Measurements from ENCODE around the gene RELT. TPM values are rescaled to one million over a fixed set of nuclear protein-coding genes. Genes with fewer than 3 reads are reported as not detected.

Gene RELT
- total RNA-seq, 1 donor from 2014 or later, result 37.6 TPM

DNA sequence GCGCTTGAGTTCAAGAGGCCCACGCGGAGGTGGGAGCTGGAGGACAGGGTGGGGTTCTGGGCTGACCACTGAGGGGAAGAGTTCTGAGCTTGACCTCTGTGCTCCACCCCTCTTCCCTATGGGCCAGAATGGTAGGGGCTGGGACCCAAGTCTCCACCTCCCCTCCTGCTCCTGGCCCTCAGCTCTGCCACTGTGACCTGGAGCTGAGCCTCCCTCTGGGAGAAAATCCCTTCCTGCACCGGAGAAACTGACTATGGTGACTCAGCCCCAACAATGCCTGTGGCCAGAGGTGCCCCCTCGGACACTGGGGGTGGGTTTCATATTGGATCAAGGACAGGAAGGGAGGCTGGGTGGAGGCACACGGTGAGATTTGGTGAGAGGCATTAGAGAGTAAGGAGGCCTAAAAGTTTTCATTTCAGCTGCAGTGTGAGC is 23.0 kb downstream of the RELT start:
- Mint-ChIP-seq H3K4me3 (no peak overlapping the region), H3K27ac (peak overlapping the region; percentile 13), H3K4me1 (ENCODE audit: low read depth) (peaks cover 8% of the 10 kb centered on the region), H3K36me3 (ENCODE audit: low read depth) (peaks cover 14% of the 10 kb centered on the region), H3K9me3 (no peaks in the 10 kb centered on the region), H3K27me3 (ENCODE audit: insufficient read depth) (no peaks in the 10 kb centered on the region)
- DNase-seq (ENCODE audit: low spot score), result no peak
- intact Hi-C loops (cut with micrococcal nuclease), result no loop called here

DNA sequence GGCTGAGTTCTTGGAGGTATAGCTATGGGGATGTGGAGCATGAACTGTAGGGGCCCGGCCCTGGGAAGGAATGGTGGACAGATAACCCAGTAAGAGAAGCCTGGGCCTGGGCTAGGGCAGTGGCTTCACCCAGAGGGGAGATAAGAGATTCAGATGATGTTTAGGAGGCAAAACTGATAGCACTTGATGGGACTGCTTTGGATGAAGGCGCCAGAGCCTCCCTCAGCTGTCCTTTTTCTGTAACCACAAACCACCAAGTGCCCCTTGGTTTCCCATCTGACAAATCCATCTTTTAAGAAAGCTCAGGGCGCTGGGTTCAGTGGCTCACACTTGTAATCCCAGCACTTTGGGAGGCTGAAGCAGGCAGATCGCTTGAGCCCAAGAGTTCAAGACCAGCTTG is 23.4 kb downstream of the RELT start:
- intact Hi-C loops (cut with micrococcal nuclease), result no loop called here

DNA sequence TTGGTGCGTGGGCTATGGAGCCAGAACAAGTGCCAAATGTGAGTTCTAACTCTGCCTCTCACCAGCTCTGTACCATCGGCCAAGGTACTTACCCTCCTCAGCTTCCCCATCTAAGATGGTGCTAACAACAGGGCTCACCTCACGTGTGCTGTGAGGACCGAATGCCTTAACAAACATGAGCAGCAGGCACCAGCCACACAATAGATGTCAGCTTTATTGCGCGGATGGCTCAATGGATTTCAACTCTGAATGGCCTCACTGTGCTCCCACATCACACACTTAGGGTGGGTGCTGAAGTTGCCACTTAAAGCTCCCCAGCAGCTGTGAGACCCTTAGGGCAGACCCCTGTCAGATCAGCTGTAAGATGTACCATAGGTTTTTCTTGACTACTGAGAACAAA is 24.1 kb downstream of the RELT start:
- Mint-ChIP-seq H3K27me3 (ENCODE audit: insufficient read depth) (no peaks in the 10 kb centered on the region), H3K9me3 (no peaks in the 10 kb centered on the region), H3K27ac (no peak overlapping the region), H3K4me3 (no peak overlapping the region), H3K36me3 (ENCODE audit: low read depth) (peaks cover 15% of the 10 kb centered on the region), H3K4me1 (ENCODE audit: low read depth) (peaks cover 8% of the 10 kb centered on the region)
- no peak for DNase-seq (ENCODE audit: low spot score)
- intact Hi-C loops (cut with micrococcal nuclease), result no loop called here

More for the DNA sequence above, 23.4 kb downstream of the RELT start:
- no peak overlapping the region for H3K4me3 Mint-ChIP-seq
- H3K4me1 Mint-ChIP-seq (ENCODE audit: low read depth), result peaks cover 8% of the 10 kb centered on the region
- no peaks in the 10 kb centered on the region for H3K9me3 Mint-ChIP-seq
- H3K27me3 Mint-ChIP-seq (ENCODE audit: insufficient read depth), result no peaks in the 10 kb centered on the region
- no peak for DNase-seq (ENCODE audit: low spot score)
- peaks cover 14% of the 10 kb centered on the region for H3K36me3 Mint-ChIP-seq (ENCODE audit: low read depth)
- H3K27ac Mint-ChIP-seq, result peak overlapping the region; percentile 13

DNA sequence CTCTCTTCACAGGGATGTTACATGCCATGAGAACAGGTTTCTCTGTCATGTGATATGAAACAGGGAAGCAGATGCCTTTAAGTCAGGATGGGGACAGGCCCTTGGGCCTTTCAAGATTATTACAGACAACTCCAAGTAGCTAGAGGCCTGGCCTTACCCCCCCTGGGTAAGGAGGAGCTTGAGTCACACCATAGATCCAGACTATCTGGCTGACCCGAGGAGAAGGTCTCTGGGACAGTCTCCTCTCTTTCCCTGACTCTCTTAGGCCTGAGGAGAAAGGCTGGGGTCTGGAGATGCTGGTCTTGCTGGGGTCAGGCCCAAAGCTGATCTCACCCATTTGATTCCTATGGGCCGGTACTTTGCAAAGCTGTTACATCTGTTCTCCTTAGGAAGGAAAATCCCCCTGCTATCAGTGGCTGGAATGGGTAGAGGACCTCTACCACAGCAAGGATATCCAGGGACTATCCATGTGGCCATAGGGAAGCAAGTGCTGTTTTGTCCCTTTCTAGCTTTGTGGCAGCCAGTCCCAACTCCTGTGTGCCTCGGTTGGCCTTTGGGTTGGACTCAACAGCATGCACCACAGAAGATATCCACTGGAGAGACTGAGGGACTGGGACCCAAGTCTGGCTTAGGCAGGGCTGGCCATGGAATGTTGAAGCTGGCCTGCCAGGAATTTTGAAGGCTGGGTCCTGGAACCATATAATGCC is 25.2 kb downstream of the RELT start:
- H3K27ac Mint-ChIP-seq, result no peak overlapping the region
- no peak for DNase-seq (ENCODE audit: low spot score)
- peaks cover 8% of the 10 kb centered on the region for H3K4me1 Mint-ChIP-seq (ENCODE audit: low read depth)
- H3K27me3 Mint-ChIP-seq (ENCODE audit: insufficient read depth), result no peaks in the 10 kb centered on the region
- H3K9me3 Mint-ChIP-seq, result no peaks in the 10 kb centered on the region
- no peak overlapping the region for H3K4me3 Mint-ChIP-seq
- H3K36me3 Mint-ChIP-seq (ENCODE audit: low read depth), result peaks cover 15% of the 10 kb centered on the region
- intact Hi-C loops (cut with micrococcal nuclease), result no loop called here

DNA sequence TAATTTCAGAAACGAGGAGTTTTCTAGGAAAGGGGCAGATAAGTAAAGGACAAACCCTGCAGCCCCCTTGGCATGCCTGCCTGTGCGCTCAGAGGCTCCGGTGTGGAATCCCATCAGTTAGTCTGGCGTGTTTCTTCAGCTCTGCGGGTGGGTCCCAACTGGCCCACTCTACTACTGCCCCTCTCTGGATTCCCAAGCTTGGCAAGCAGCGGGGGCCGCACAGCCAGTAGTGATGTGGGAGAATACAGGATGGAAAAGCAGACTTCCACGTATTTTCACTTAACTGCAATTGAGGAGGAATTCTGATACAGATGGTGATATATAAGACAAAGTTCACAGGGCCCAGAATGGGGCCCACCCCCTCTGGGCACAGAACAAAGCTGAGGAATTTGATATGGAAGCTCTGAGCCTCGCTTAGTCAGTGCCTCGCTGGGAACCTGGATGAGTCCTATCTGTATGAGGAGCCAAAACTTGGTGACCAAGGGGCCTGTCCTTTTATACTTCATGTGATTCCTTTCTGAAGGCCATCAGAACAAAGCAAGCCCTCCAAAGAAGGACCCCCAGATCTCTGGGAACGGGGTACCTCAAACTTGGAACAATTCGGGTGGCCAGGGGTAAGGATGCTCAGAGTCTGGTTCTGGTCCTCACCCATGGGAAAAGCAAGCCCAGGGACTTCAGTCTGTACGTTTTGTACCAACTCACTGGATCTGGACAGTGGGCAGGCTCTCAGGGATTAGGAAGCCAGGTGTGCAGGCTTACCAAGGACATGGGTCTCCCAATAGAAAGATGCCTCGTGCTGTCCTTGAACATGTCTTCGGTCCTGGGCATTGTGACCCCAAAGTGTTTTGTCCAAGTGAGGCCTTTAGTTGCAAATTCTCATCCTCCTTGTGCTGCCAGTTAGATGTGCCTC is 26.0 kb downstream of the RELT start:
- intact Hi-C loops (cut with micrococcal nuclease), result loop anchor here (1.0 kb wide), 1 partner anchor 259 kb away; no protein-coding TSS in a partner anchor
- H3K9me3 Mint-ChIP-seq, result no peaks in the 10 kb centered on the region
- peaks cover 8% of the 10 kb centered on the region for H3K4me1 Mint-ChIP-seq (ENCODE audit: low read depth)
- no peaks in the 10 kb centered on the region for H3K27me3 Mint-ChIP-seq (ENCODE audit: insufficient read depth)
- H3K27ac Mint-ChIP-seq, result no peak overlapping the region
- H3K36me3 Mint-ChIP-seq (ENCODE audit: low read depth), result peaks cover 9% of the 10 kb centered on the region
- H3K4me3 Mint-ChIP-seq, result no peak overlapping the region
- no peak for DNase-seq (ENCODE audit: low spot score)

DNA sequence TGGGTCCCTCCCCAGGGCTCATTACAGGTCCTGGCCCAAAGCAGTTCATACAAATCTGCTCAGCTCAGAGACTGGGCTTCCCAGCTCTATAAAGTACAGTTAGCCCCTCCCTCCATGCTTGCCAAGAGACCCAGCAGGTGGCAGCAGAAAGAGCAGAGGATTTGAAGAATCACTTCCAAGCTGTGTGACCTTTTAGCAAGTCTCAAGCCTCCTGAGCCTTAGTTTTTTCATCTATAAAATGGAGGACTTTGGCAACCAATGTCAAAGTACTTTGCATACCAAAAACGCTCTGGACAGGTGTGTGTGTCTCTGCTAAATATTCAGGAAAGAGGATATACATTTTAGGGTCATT is 26.6 kb downstream of the RELT start:
- Mint-ChIP-seq H3K9me3 (no peaks in the 10 kb centered on the region), H3K27me3 (ENCODE audit: insufficient read depth) (no peaks in the 10 kb centered on the region), H3K36me3 (ENCODE audit: low read depth) (peaks cover 8% of the 10 kb centered on the region), H3K4me3 (no peak overlapping the region), H3K4me1 (ENCODE audit: low read depth) (peaks cover 8% of the 10 kb centered on the region), H3K27ac (no peak overlapping the region)
- no peak for DNase-seq (ENCODE audit: low spot score)
- intact Hi-C loops (cut with micrococcal nuclease), result loop anchor here (1.0 kb wide), 1 partner anchor 258 kb away; no protein-coding TSS in a partner anchor

DNA sequence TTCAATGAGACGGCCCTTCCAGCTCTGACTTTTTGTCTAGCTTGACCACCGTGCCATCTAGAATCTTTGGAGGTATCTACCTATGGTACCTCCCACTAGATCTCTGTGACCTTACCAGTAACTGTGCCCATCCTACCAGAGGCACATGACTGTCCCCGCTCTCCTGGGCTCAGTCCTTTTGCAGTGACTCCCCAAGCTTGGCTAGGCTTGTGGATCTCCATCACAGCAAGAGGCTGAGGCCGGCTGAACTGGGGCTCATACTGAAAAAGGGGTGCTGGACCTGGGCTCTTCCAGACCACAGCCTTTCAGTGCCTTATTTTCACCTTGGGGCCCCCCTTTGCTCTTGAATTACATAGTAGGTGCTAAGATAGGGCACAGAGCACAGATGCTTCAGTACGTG is 27.3 kb downstream of the RELT start:
- intact Hi-C loops (cut with micrococcal nuclease), result no loop called here
- no peaks in the 10 kb centered on the region for H3K27me3 Mint-ChIP-seq (ENCODE audit: insufficient read depth)
- peaks cover 8% of the 10 kb centered on the region for H3K36me3 Mint-ChIP-seq (ENCODE audit: low read depth)
- no peak for DNase-seq (ENCODE audit: low spot score)
- H3K4me3 Mint-ChIP-seq, result no peak overlapping the region
- no peak overlapping the region for H3K27ac Mint-ChIP-seq
- peaks cover 8% of the 10 kb centered on the region for H3K4me1 Mint-ChIP-seq (ENCODE audit: low read depth)
- H3K9me3 Mint-ChIP-seq, result no peaks in the 10 kb centered on the region

DNA sequence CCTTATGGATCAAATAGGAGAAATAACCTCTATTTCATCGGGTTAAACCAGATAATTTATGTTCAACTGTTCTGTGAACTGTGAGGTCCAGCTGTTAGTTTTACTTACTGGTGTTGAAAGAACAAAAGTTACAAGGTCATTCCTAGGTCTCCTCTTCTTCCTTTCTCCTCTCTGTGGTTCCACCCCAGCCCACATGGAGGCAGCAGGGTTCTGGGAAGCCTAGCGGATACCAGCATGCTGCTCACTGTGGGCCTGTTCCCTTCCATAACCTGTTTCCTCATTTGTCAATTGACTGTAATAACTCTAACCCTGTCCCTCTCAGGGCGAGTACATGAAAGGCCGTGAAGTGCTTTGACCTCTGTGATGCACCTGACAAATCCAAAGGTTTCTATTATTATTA is 27.8 kb downstream of the RELT start:
- no peaks in the 10 kb centered on the region for H3K27me3 Mint-ChIP-seq (ENCODE audit: insufficient read depth)
- no peaks in the 10 kb centered on the region for H3K9me3 Mint-ChIP-seq
- peaks cover 12% of the 10 kb centered on the region for H3K36me3 Mint-ChIP-seq (ENCODE audit: low read depth)
- no peak overlapping the region for H3K4me3 Mint-ChIP-seq
- DNase-seq (ENCODE audit: low spot score), result no peak
- no peak overlapping the region for H3K27ac Mint-ChIP-seq
- H3K4me1 Mint-ChIP-seq (ENCODE audit: low read depth), result peaks cover 8% of the 10 kb centered on the region
- intact Hi-C loops (cut with micrococcal nuclease), result no loop called here

DNA sequence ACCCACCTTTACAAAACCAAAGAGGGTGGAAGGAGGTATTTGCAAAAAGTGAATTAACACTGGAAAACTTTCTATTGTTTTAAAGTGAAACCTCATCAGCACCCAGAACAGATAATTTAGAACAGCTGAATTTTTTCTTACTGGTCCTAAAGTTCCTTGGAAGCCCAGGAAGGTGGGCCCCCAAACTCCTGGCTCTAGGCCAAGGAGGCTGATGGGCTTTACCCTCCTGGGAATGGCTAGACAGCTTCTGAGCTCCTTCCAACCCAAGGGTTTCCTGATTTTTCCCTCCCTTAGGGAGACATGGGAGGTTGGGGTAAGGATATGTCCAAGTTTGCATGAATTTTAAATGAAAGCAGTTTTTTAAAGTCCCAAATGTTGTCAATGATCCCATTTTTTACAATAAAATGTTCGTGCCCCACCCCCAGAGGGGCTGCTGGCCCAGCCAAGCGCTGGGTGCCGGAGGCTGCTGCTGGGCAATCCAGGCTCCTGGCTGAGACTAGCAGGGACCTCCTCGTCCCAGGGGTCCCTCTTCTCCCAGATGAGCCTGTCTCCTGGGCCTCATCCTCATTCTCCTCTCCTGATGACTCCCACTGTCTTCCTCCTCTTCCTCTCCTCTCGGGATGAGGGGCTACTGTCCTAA is 28.4 kb downstream of the RELT start:
- no peak overlapping the region for H3K27ac Mint-ChIP-seq

DNA sequence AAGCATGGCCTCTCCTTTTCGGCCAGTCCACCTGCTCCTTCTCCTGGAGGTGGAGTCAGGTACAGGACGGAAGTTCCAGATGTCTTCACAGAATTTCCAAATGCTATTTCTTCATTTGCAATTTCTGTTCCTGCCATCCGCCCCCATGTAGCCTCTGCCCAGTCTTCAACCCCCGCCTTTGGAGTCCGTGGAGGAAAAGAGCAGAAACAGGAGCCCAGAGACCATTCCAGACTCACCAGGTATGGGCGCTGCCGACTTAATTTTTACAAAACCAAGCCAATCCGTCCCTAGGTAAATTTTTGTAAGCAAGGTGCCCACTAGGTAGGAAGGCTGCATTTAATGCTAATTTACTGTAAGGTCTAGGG is 28.9 kb downstream of the RELT start:
- Mint-ChIP-seq H3K9me3 (no peaks in the 10 kb centered on the region), H3K36me3 (ENCODE audit: low read depth) (peaks cover 17% of the 10 kb centered on the region), H3K27ac (no peak overlapping the region), H3K4me3 (no peak overlapping the region), H3K4me1 (ENCODE audit: low read depth) (peaks cover 3% of the 10 kb centered on the region), H3K27me3 (ENCODE audit: insufficient read depth) (no peaks in the 10 kb centered on the region)
- intact Hi-C loops (cut with micrococcal nuclease), result no loop called here
- DNase-seq (ENCODE audit: low spot score), result no peak

More for the DNA sequence above, 28.4 kb downstream of the RELT start:
- Mint-ChIP-seq H3K4me3 (no peak overlapping the region), H3K4me1 (ENCODE audit: low read depth) (peaks cover 4% of the 10 kb centered on the region), H3K36me3 (ENCODE audit: low read depth) (peaks cover 17% of the 10 kb centered on the region), H3K27me3 (ENCODE audit: insufficient read depth) (no peaks in the 10 kb centered on the region), H3K9me3 (no peaks in the 10 kb centered on the region)
- intact Hi-C loops (cut with micrococcal nuclease), result no loop called here
- no peak for DNase-seq (ENCODE audit: low spot score)

DNA sequence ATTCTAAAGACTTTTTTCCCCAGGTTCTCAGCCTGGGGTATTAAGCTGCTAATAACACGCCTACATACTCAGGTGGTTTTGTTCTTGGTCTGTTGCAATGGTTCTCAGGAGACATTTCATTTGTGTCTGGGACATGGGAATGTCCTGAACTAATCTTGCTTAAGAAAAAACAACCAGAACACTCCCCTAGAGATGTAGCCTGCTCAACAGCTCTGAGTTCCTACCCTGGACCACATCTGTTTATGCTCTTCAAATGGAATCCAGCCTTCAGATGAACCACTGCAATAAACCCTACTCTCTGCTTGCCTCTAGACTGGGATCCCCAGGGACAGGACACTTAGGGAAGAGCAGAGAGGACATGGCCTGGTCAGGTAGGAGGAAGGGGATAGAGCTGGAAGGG is 29.9 kb downstream of the RELT start:
- H3K9me3 Mint-ChIP-seq, result no peaks in the 10 kb centered on the region
- no peaks in the 10 kb centered on the region for H3K4me1 Mint-ChIP-seq (ENCODE audit: low read depth)
- DNase-seq (ENCODE audit: low spot score), result no peak
- H3K27me3 Mint-ChIP-seq (ENCODE audit: insufficient read depth), result no peaks in the 10 kb centered on the region
- H3K36me3 Mint-ChIP-seq (ENCODE audit: low read depth), result peaks cover 20% of the 10 kb centered on the region
- no peak overlapping the region for H3K27ac Mint-ChIP-seq
- intact Hi-C loops (cut with micrococcal nuclease), result no loop called here
- H3K4me3 Mint-ChIP-seq, result no peak overlapping the region

DNA sequence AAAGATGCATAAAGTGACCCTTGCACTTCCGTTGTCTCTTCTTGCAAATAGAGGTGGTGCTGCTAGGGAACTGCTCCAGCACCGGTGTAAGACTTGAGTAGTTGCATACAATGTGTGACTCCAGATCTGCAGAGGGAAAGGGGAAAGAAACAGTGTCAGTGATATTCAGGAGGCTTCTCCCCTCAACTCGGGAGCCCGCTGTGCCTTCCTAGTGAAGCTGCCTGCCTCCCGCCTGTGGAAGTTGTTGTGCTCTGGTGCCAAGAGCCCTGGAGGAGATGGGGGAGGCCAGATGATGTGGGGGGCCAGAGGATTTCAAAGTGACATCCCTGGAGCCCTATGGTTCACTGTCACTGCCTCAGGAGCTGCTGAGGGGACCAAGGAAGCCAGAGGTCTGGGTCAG is 30.4 kb downstream of the RELT start:
- Mint-ChIP-seq H3K27ac (no peak overlapping the region), H3K4me1 (ENCODE audit: low read depth) (no peaks in the 10 kb centered on the region)

DNA sequence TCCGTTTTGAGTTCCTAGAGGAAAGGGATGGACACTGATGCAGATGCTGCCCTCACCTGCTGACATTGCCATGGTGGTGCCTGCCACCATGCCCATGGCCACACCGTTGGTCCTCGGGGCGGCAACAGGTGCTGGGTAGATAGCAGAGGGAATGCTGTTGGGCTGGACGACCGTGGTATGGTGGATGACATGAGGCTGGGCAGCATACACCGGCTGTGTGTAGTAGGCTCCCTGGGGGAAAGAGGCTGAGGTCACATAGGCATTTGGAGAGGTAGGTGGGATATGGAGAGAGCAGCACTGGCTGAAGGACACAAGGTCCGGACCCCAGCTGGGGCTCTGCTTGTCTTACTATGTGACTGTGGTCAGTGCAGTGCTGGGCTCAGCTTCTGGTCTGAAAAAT is 33.2 kb downstream of the RELT start:
- intact Hi-C loops (cut with micrococcal nuclease), result no loop called here
- H3K27ac Mint-ChIP-seq, result peak overlapping the region; percentile 5
- no peaks in the 10 kb centered on the region for H3K27me3 Mint-ChIP-seq (ENCODE audit: insufficient read depth)
- H3K36me3 Mint-ChIP-seq (ENCODE audit: low read depth), result peaks cover 24% of the 10 kb centered on the region
- H3K9me3 Mint-ChIP-seq, result no peaks in the 10 kb centered on the region
- no peaks in the 10 kb centered on the region for H3K4me1 Mint-ChIP-seq (ENCODE audit: low read depth)
- no peak overlapping the region for H3K4me3 Mint-ChIP-seq
- no peak for DNase-seq (ENCODE audit: low spot score)

More for the DNA sequence above, 30.4 kb downstream of the RELT start:
- Mint-ChIP-seq H3K9me3 (no peaks in the 10 kb centered on the region), H3K4me3 (no peak overlapping the region), H3K27me3 (ENCODE audit: insufficient read depth) (no peaks in the 10 kb centered on the region), H3K36me3 (ENCODE audit: low read depth) (peaks cover 19% of the 10 kb centered on the region)
- intact Hi-C loops (cut with micrococcal nuclease), result no loop called here
- no peak for DNase-seq (ENCODE audit: low spot score)
